GM21447 (cell line): ENCODE measurements around the gene LGI4.

ENCODE experiments used
- ATAC-seq: cut with Tn5 transposase; IDR thresholded peaks from one replicate; pipeline ENCODE4 v1.9.1; 2021; ENCODE audit not compliant: unreplicated experiment

LGI4 gene

GRCh38 chr19:35134601-35135242 is at the start of gene LGI4:
TSS of gene LGI4 (minus strand) at chr19:35135059. CDS start at chr19:35134680, 379 bp downstream.
- ATAC-seq, result no peak

GRCh38 chr19:35184267-35184666 is 49.4 kb upstream of the LGI4 start:
- ATAC-seq, result no peak

GRCh38 chr19:35181387-35181786 is 46.5 kb upstream of the LGI4 start:
- ATAC-seq, result no peak

GRCh38 chr19:35179830-35180229 is 45.0 kb upstream of the LGI4 start:
- no peak for ATAC-seq

GRCh38 chr19:35178701-35179100 is 43.8 kb upstream of the LGI4 start:
- ATAC-seq, result no peak

GRCh38 chr19:35177377-35178274 is 42.8 kb upstream of the LGI4 start:
- no peak for ATAC-seq

- no peak for ATAC-seq
These were observed 41.3 kb upstream of the LGI4 start for GRCh38 chr19:35176181-35176570.

GRCh38 chr19:35174226-35174625 is 39.4 kb upstream of the LGI4 start:
- ATAC-seq, result no peak

- ATAC-seq, result no peak
These were observed 36.9 kb upstream of the LGI4 start for GRCh38 chr19:35171730-35172129.

GRCh38 chr19:35170359-35171061 is 35.7 kb upstream of the LGI4 start:
- no peak for ATAC-seq

GRCh38 chr19:35169221-35169995 is 34.5 kb upstream of the LGI4 start:
- no peak for ATAC-seq

- no peak for ATAC-seq
These were observed 33.3 kb upstream of the LGI4 start for GRCh38 chr19:35168196-35168595.

GRCh38 chr19:35167251-35168119 is 32.6 kb upstream of the LGI4 start:
- no peak for ATAC-seq

- no peak for ATAC-seq
These were observed 31.5 kb upstream of the LGI4 start for GRCh38 chr19:35166100-35167063.

GRCh38 chr19:35165200-35166058 is 30.6 kb upstream of the LGI4 start:
- no peak for ATAC-seq

- ATAC-seq, result no peak
These were observed 29.6 kb upstream of the LGI4 start for GRCh38 chr19:35164418-35164817.

GRCh38 chr19:35162471-35163326 is 27.8 kb upstream of the LGI4 start:
- no peak for ATAC-seq
